AG04449 (cell line): Measurements from ENCODE around the gene SCTR.

Experiments
- CTCF ChIA-PET: fragments of 350-600 bp; formaldehyde crosslinking; extraction: SDS; loops from one replicate; lab custom pipeline; 2021; ENCODE audit warnings: antibody characterized with exemption; lab: Yijun Ruan, JAX
- POLR2A ChIA-PET: fragments of 400-600, 350-600 bp; formaldehyde crosslinking; extraction: SDS; loops from one replicate; lab custom pipeline; 2020; ENCODE audit warnings: antibody characterized with exemption, inconsistent platforms; lab: Yijun Ruan, JAX
- DNase-seq: peaks from one replicate; pipeline ENCODE4 v3.0.0-alpha.2; 2010; ENCODE audit warnings: low read depth, low spot score
- H3K4me3 ChIP-seq: 2 replicates; pipeline ENCODE4 v1.5.1; 2011; ENCODE audit warnings: low read depth, mild to moderate bottlenecking, control low read depth, low read length
- TF ChIP-seq, protein P1 (sequence below): IDR thresholded peaks from one replicate; pipeline ENCODE4 v1.5.1; 2011; ENCODE audit warnings: mild to moderate bottlenecking, moderate library complexity, low read length, control low read depth, inconsistent platforms; ENCODE audit not compliant: insufficient read depth; ENCODE audit errors: missing control alignments

Gene SCTR

DNA sequence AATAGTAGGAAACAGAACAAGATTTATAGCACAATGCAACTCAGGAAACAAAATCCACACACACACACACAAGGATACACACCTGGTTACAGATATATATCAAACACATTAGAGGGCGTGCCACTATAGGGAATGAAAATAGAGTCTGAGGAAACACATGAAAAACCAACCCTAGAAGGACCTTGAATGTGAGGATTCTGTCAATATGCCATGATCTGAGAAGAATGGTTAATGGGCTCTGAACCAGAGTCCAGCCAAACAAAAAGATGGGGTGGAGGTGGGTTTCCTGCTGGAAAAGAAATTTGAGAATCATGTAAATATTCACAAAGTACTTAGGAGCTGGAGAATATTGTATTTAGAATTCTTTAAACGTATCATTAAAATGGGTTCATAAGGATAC, 100.5 kb downstream of the SCTR start:
- CTCF ChIA-PET: no interaction called here
- POLR2A ChIA-PET: no interaction called here
- DNase-seq: no peak
- TF ChIP-seq, protein P1, sequence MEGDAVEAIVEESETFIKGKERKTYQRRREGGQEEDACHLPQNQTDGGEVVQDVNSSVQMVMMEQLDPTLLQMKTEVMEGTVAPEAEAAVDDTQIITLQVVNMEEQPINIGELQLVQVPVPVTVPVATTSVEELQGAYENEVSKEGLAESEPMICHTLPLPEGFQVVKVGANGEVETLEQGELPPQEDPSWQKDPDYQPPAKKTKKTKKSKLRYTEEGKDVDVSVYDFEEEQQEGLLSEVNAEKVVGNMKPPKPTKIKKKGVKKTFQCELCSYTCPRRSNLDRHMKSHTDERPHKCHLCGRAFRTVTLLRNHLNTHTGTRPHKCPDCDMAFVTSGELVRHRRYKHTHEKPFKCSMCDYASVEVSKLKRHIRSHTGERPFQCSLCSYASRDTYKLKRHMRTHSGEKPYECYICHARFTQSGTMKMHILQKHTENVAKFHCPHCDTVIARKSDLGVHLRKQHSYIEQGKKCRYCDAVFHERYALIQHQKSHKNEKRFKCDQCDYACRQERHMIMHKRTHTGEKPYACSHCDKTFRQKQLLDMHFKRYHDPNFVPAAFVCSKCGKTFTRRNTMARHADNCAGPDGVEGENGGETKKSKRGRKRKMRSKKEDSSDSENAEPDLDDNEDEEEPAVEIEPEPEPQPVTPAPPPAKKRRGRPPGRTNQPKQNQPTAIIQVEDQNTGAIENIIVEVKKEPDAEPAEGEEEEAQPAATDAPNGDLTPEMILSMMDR: no peak
- H3K4me3 ChIP-seq: no peak overlapping the region

DNA sequence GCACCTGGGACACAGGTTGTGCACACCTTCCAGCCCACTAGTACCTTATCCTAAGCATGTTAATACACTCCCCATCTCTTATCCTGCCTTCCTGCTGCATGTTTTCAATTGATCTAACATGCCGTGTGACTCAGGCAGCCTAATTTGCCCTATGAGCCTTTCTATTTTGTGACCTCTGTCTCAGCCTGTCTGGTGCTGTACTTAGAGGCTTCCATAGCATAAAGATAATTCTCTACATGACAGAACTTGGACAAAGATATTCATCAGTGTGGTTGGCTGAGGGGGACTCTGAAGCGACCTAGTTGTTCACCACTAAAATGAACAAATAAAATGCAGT, 101.2 kb downstream of the SCTR start:
- TF ChIP-seq, protein P1: no peak
- POLR2A ChIA-PET: no interaction called here
- no peak overlapping the region for H3K4me3 ChIP-seq
- DNase-seq: no peak
- CTCF ChIA-PET: no interaction called here

DNA sequence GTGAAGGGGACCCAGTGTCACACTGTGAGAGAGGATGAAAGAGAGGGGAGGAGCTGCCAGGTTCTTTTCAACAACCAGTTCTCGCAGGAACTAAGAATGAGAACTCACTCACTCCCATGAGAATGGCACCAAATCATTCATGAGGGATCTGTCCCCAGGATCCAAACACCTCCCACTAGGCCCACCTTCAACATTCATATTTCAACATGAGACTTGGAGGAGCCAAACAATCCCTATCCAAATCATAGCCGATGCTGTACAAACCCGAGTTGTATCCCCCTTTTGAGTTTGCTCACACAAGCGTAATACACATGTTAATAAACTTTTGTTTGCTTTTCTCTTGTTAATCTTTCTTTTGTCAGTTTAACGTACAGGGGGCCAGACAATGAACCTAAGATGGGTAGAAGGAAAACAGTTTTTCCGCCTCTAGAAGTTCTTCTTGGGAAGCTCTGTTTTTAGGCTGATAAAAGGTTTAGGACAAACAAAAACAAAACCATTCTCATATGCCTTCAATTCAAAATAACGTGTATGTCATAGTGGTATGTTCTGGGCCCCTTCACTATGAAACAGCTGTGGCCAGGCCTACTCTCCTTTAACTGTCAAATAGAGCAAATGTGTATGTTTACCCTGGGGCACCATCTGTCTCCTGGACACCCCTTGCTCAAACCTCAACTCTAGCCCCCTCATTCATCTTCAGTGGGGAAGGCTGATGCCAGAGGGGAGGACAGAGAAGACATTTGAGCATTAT, 101.7 kb downstream of the SCTR start:
- TF ChIP-seq, protein P1: no peak
- H3K4me3 ChIP-seq: no peak overlapping the region
- CTCF ChIA-PET: no interaction called here
- no peak for DNase-seq
- POLR2A ChIA-PET: no interaction called here

DNA sequence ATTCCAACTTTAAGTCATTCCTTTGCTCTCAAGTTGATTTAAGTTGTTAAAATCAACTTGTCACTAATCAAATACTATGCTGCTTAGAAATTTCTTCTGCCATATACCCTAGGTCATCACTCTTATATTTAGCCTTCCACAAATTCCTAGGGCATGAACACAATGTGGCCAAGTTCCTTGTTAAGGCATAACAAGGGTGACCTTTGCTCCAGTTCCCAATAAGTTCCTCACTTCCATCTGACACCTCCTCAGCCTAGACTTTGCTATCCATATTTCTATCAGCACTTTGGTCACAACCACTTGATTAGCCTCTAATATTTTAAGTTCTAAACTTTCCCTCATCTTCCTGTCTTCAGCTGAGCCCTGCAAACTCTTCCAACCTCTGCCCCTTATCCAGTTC, 102.5 kb downstream of the SCTR start:
- TF ChIP-seq, protein P1: no peak
- POLR2A ChIA-PET: no interaction called here
- no peak for DNase-seq
- CTCF ChIA-PET: no interaction called here
- no peak overlapping the region for H3K4me3 ChIP-seq

DNA sequence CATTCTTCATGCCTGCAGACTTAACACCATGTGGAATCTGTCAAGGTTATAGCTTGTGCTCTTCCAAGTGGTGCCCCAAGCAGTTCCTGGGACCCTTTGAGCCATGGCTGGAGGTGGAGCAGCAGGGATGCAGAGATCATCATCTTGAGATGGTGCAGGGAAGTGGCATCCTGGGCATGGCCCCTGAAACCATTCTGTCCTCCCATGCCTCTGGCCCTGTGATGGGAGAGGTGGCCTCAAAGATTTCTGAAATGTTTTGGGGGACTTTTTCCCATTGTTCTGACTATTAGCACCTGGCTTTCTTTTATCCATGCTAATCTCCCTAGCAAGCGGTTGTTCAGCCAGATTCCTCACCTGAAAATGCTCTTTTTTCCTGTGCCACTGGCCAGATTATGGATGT, 103.0 kb downstream of the SCTR start:
- TF ChIP-seq, protein P1: no peak
- POLR2A ChIA-PET: no interaction called here
- no peak for DNase-seq
- H3K4me3 ChIP-seq: no peak overlapping the region
- CTCF ChIA-PET: no interaction called here

DNA sequence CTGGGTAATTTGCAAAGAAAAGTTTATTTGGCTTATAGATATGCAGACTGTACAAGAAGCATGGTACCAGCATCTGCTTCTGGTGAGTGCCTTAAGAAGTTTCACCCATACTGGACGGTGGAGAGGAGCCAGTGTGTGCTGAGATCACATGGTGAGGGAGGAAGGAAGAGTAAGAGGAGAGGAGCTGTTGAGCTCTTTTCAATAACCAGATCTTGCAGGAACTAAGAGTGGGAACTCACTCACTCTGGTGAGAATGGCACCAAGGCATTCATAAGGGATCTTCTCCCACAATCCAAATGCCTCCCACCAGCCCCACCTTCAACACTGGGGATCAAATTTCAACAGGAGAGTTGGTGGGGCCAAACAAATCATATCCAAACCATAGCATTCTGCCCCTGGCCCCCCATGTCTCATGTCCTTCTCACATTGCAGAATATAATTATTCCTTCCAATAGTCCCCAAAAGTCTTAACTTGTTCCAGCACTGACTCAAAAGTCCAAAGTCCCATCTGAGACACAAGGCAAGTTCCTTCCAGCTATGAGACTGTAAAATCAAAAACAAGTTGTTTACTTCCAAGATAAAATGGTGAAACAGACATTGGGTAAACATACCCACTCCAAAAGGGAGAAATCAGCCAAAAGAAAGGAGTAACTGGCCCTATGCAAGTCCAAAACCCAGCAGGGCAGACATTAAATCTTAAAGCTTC, 104.3 kb downstream of the SCTR start:
- TF ChIP-seq, protein P1: no peak
- no peak overlapping the region for H3K4me3 ChIP-seq
- CTCF ChIA-PET: interaction anchor here (1.2 kb wide), 1 partner anchor 55 kb away, joined by 3 read pairs; no protein-coding TSS in a partner anchor
- no peak for DNase-seq
- POLR2A ChIA-PET: interaction anchor here (0.6 kb wide), 1 partner anchor 60 kb away, joined by 7 read pairs; no protein-coding TSS in a partner anchor
